PFSK-1 (cell line): ENCODE results near the gene AKAP8L.

Source experiments
- FOXP2 ChIP-seq: optimal IDR thresholded peaks from 2 replicates; pipeline ENCODE3; 2011; ENCODE audit warnings: borderline replicate concordance, control low read depth, inconsistent platforms; ENCODE audit not compliant: insufficient read depth; ENCODE audit errors: extremely low read length, extremely low read depth
- POLR2AphosphoS5 ChIP-seq: IDR thresholded peaks from 2 replicates; pipeline ENCODE4 v1.6.1; 2012; ENCODE audit warnings: low read depth, mild to moderate bottlenecking, control low read depth, low read length, moderate library complexity
- REST ChIP-seq, 2 experiments: IDR thresholded peaks; 2 replicates each; pipeline versions ENCODE4 v1.6.1 to v1.8.0; 2011 to 2012; ENCODE audit warnings: low read depth in 2 of 2, low read length in 2 of 2, control low read depth in 1 of 2, inconsistent platforms in 1 of 2, mild to moderate bottlenecking in 1 of 2, moderate library complexity in 1 of 2; ENCODE audit not compliant: insufficient read depth in 1 of 2
- SIN3A ChIP-seq: IDR thresholded peaks from 2 replicates; pipeline ENCODE4 v1.6.1; 2012; ENCODE audit warnings: mild to moderate bottlenecking, low read length, moderate library complexity, borderline replicate concordance; ENCODE audit not compliant: insufficient read depth

GRCh38 chr19:15450528-15450890, 31.7 kb upstream of the AKAP8L start:
- TF ChIP-seq POLR2AphosphoS5: no peak
- TF ChIP-seq REST (IDR thresholded peaks at IDR 0.05; ENCODE audit: insufficient read depth in 1 of 2, low read depth in 2 of 2, low read length in 2 of 2): no peak
- TF ChIP-seq SIN3A: no peak
- TF ChIP-seq FOXP2: no peak
